GM04503 (cell line): ENCODE measurements around the gene HAGH.
A peak's percentile ranks its signal among the peaks of the same experiment; 100 is the strongest.
"Not testable (repeated sequence)": the region's sequence is repeated elsewhere in the genome, so short reads cannot be mapped to it uniquely, and the experiment has no call there.

Experiments used
- DNase-seq: peaks from one replicate; pipeline ENCODE4 v3.0.0-alpha.2; 2012; ENCODE audit warnings: low read depth

HAGH gene

GRCh38 chr16:1810106-1810505, 16.5 kb downstream of the HAGH start:
- no peak for DNase-seq

GRCh38 chr16:1809281-1809801, 17.3 kb downstream of the HAGH start:
- DNase-seq, result no peak

DNA sequence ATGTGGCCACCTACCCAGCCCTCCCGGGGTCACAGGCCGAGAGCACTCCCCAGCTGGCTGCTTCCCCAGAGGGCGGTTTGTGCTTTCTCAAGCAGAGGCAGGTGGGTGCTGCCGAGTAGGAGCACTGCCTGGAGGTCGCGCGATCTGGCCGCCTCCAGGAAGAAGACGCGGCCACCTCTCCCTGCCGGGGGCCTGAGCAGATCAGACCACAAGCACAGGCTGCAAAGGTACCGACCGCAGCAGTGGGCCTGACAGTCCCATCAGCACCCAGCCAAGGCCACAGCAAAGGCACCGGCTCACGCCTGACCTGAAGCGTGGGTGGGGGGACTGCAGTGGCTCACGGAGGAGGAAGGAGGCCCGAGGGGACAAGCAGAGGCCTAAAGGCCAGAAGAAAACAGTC, 17.9 kb downstream of the HAGH start:
- no peak for DNase-seq

GRCh38 chr16:1807626-1808025, 19.0 kb downstream of the HAGH start:
- DNase-seq, result no peak

GRCh38 chr16:1800701-1801100, 25.9 kb downstream of the HAGH start:
- DNase-seq, result peak; percentile 72

DNA sequence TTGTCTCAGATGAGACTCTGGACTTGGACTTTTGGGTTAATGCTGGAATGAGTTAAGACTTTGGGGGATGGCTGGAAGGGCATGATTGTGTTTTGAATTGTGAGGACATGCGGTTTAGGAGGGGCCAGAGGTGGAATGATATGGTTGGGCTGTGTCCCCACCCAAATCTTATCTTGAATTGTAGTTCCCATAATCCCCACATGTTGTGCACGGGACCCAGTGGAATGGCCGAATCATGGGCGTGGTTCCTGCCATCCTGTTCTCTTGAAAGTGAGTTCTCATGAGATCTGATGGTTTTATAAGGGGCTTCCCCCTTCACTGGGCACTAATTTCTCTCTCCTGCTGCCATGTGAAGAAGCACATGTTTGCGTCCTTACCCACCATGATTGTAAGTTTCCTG, 27.4 kb downstream of the HAGH start:
- DNase-seq, result not testable (repeated sequence)

DNA sequence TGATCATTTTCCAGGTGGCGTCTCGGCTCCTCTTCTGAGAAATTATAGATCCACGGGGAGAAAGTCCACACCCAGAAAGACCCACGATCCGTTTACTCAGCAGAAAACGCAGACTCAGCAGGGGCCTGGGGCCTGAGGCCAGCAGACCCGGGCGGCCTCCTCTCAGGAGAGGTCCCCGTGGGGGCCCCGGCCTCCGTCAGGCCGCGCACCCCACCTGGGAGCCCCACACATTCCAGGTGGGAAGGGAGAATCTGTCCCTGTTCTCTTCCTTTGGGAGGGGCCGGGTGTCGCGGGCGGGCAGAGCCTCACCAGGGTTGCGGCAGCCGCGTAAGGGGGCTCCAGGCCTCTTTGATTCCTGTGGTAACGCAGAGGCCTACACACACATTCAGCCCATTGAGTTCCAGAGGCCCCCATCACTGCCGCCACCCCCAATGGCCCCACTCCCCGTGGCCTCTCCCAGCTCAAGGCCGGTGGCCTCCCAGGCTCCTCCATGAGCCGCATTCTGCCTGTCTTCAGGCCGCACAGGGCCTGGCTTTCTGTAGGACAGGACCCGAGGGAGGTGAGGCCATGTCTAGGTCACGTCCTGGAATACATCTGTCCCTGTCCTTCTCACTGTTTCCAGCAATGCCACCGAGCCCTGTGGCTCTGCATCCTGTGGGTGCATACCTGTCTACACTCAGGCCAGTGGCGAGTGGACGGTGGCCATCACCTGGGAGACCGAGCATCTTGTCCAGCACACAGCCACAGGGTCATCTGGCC, 31.5 kb downstream of the HAGH start:
- DNase-seq, result no peak

GRCh38 chr16:1794221-1794871, 32.3 kb downstream of the HAGH start:
- no peak for DNase-seq

DNA sequence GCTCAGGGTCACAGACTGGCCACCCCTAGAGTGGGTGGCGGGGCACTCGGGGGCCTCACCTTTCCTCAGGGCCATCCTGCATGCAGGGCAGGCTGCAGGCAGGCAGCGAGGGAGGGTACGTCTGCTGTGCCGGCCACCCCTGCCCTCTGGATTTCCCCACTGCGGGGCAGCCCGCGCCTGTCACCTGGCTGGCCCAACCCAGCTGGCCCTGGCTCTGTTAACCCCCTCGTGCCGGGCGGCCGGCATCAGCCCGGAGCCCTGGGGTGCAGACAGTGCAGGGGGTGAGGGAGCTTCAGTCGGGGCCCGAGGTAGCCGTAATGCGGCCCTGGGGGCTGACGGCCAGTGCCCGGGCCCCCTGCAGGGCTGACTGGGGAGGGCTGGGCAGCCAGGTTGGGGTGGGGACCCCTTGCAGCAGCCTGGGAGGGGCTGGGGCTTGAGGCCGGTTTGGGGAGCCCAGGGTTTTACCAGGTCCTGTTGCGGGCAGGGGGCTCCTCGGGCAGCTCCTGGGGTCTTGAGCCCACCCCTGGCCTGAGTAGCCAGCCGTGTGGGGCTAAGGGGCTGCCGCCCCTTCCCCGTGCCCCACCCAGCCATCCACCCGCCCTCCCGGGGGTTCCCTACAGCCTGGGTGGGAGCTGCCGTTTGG, 32.9 kb downstream of the HAGH start, which contains the start of gene IGFALS:
TSS of gene IGFALS (minus strand) at position 128 of the 643 bp plus-strand sequence. CDS start at position 75, 53 bp downstream.
- no peak for DNase-seq

GRCh38 chr16:1792836-1793577, 33.6 kb downstream of the HAGH start:
- DNase-seq, result no peak

- no peak for DNase-seq
Measured at GRCh38 chr16:1791943-1792812, 34.4 kb downstream of the HAGH start.

GRCh38 chr16:1791256-1791942, 35.2 kb downstream of the HAGH start:
- DNase-seq, result no peak

DNA sequence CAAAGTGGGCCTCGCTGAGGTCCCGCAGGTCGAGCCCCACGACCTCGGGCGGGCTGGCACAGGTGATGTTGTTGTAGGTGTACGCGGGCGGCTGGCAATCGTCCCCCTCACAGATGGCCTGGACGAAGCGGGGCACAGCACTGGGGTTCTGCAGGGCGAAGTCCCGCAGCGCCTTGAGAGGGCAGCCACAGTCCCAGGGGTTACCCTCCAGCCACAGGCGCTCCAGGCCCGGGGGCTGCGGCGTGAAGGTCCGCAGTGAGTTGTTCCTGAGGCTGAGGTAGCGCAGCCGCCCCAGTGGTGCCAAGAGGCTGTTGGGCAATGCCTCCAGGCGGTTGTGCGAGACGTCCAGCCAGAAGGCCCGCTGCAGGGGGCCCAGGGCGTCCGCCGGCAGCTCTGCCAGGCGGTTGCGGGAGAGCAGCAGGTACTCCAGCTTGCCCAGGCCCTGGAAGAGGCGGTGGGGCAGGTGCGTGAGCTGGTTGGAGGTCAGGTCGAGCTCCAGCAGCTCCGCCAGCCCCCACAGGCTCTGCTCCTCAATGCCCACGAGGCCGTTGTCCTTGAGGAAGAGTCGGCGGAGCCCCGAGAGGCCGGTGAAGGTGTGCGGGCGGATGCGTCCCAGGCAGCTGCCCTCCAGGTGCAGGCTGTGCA, 35.9 kb downstream of the HAGH start:
- no peak for DNase-seq

GRCh38 chr16:1790261-1790610, 36.4 kb downstream of the HAGH start:
- DNase-seq, result no peak

DNA sequence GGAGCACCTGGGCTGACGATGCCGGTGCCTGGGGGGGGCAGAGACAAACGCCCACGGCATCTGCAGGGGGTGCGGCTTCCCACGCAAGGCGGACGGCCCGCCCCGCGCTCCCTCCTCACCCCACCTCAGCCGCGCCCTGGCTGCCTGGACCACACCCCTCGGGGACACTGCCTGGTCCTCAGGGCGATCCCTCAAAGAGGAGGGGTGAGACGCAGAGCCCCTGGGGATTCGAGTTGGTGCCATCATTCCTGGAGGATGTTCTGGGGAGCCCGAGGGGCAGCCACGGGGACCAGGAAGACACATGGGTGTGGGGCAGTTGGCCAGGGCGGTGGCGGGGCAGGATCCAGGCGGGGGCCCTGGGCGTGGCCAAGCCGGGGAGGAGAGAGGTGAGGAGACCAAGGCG, 37.0 kb downstream of the HAGH start:
- no peak for DNase-seq

- DNase-seq, result no peak
Measured at GRCh38 chr16:1788708-1789100, 37.9 kb downstream of the HAGH start.

DNA sequence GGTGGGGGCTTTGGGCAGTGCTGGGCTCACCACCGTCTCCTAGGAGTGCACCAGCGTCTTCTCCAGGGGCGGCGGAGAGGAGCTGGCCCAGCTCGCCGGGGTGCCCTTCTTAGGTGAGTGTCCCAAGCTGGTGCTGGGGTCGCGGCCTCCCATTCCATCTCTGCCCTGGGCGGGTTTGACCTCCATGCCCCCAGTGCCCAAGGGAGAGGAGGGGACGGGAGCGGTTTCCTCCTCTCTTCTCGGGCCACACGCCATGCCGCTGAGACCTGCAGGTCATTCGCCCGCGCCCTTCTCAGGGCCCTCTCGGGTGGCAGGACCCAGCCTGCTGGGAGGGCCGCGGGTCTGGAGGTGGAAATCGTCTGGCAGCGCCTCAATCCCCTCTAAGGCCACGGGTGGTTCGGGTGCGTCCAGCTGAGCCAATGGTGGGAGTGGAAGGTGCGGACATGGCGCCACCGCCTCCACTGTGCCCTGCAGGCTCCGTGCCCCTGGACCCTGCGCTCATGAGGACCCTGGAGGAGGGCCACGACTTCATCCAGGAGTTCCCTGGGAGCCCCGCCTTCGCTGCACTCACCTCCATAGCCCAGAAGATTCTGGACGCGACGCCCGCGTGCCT, 38.4 kb downstream of the HAGH start:
- no peak for DNase-seq

DNA sequence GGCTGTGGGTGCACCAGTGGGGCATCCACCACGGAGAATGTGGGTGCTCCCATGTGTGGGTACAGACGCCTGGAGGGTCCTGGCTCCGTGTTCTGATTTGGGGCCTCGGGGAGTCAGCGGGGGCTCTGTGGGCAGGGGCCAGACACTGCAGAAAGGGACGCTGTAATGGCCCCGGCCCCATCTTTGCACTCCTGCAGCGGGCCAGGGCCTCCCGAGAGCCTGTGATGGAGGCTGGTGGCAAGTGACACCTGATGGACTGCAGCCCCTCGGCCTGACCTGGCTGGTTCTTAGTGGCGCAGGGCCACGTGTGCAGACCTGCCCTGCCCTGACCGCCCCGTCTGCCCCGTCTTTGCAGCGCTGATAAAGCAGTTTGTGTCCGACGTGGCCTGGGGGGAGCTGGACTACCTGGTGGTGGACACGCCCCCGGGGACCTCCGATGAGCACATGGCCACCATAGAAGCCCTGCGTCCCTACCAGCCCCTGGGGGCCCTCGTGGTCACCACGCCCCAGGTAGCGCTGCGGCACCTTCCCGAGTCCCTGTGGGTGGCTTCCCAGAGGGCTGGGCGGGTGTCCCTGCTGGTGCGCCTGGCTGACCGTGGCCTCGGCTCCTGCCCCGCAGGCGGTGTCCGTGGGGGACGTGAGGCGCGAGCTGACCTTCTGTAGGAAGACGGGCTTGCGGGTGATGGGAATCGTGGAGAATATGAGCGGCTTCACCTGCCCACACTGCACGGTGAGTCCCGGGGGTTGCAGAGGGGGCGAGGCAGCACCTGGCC, 39.1 kb downstream of the HAGH start:
- DNase-seq, result no peak

- DNase-seq, result no peak
Measured at GRCh38 chr16:1787056-1787321, 39.6 kb downstream of the HAGH start.
